RWPE2 (cell line): Measurements from ENCODE around the gene KCNMA1.

Source experiments
- ATAC-seq: fragments of 200-7000 bp; cut with Tn5 transposase; 3 replicates; pipeline ENCODE4 v1.9.1; 2021; ENCODE audit warnings: low read depth
- DNase-seq: peaks from one replicate; pipeline ENCODE4 v3.0.0-alpha.2; 2020; ENCODE audit warnings: low spot score
- H3K27ac ChIP-seq: fragments of 450-650 bp; 2 replicates; pipeline ENCODE4 v1.5.1; 2017; ENCODE audit warnings: mild to moderate bottlenecking; ENCODE audit not compliant: poor library complexity, severe bottlenecking
- H3K27me3 ChIP-seq: fragments of 250-450 bp; sonication (Bioruptor Pico); 2 replicates; pipeline ENCODE4 v1.5.1; 2021; ENCODE audit warnings: mild to moderate bottlenecking, moderate library complexity; ENCODE audit not compliant: insufficient read depth, poor library complexity, severe bottlenecking
- H3K36me3 ChIP-seq: fragments of 250-450 bp; sonication (Bioruptor Pico); 2 replicates; pipeline ENCODE4 v1.5.1; 2020; ENCODE audit warnings: low read depth, mild to moderate bottlenecking, moderate library complexity
- H3K4me1 ChIP-seq: fragments of 250-450 bp; sonication (Bioruptor Pico); 2 replicates; pipeline ENCODE4 v1.5.1; 2021; ENCODE audit warnings: mild to moderate bottlenecking, moderate library complexity; ENCODE audit not compliant: insufficient read depth, poor library complexity, severe bottlenecking
- H3K4me3 ChIP-seq: fragments of 250-450 bp; sonication (Bioruptor Pico); 2 replicates; pipeline ENCODE4 v1.5.1; 2021; ENCODE audit warnings: mild to moderate bottlenecking, moderate library complexity; ENCODE audit not compliant: severe bottlenecking
- H3K9me3 ChIP-seq: fragments of 250-450 bp; sonication (Bioruptor Pico); 2 replicates; pipeline ENCODE4 v1.5.1; 2021; ENCODE audit warnings: mild to moderate bottlenecking, moderate library complexity; ENCODE audit not compliant: severe bottlenecking
- CTCF ChIP-seq: fragments of 450-650 bp; IDR thresholded peaks from one replicate; pipeline ENCODE4 v1.5.1; 2017; ENCODE audit warnings: mild to moderate bottlenecking, moderate library complexity; ENCODE audit not compliant: poor library complexity, severe bottlenecking

Gene KCNMA1

GRCh38 chr10:77561991-77562390 is 75.6 kb downstream of the KCNMA1 start:
- Histone ChIP-seq H3K4me1 (peaks cover 14% of the 10 kb centered on the region), H3K27ac (no peak overlapping the region), H3K9me3 (no peaks in the 10 kb centered on the region), H3K36me3 (no peaks in the 10 kb centered on the region), H3K27me3 (no peaks in the 10 kb centered on the region), H3K4me3 (no peak overlapping the region)
- TF ChIP-seq CTCF: no peak
- DNase-seq: no peak
- no peak for ATAC-seq

DNA sequence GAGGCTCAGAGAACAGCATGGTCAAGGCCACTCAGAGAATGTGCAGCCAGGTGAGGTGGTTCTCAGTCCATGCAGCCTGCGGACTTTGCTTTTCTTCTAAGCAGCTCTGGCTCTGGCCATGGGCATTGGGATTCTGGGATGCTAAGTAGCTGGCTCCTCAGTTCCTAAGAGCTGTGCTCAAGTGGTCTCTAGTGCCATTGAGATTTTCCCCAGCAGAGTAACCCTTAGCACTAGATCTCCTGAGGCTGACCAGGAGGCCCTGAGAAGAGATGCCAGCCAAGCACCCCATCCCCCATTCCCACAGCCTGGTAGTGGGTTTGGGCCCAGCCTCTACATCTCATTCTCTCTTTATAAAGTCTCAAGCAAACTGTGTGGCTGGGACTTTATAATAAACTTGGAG is 77.1 kb downstream of the KCNMA1 start:
- Histone ChIP-seq H3K27ac (no peak overlapping the region), H3K27me3 (no peaks in the 10 kb centered on the region), H3K4me1 (peaks cover 13% of the 10 kb centered on the region), H3K36me3 (no peaks in the 10 kb centered on the region), H3K4me3 (no peak overlapping the region), H3K9me3 (no peaks in the 10 kb centered on the region)
- ATAC-seq: no peak
- DNase-seq: no peak
- TF ChIP-seq CTCF: no peak

DNA sequence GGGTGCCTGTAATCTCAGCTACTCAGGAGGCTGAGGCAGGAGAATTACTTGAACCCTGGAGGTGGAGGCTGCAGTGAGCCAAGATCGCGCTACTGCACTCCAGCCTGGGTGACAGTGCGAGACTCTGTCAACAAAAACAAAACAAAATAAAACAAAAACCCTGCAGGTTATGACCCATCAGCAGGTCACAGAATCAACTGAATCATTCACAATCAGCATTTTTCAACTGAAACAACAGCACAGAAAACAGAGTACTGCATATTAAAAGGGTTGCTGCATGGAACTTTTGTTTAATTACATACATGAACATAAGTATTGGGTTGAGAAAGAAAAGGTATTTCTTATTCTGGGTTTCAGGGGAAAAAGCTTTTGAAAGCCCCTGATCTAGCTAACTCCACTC is 77.6 kb downstream of the KCNMA1 start:
- no peak for ATAC-seq
- DNase-seq: no peak
- no peak overlapping the region for H3K4me3 ChIP-seq
- no peaks in the 10 kb centered on the region for H3K9me3 ChIP-seq
- H3K27me3 ChIP-seq: no peaks in the 10 kb centered on the region
- H3K4me1 ChIP-seq: peaks cover 10% of the 10 kb centered on the region
- H3K27ac ChIP-seq: no peak overlapping the region
- no peaks in the 10 kb centered on the region for H3K36me3 ChIP-seq
- TF ChIP-seq CTCF: no peak

GRCh38 chr10:77556990-77557601 is 80.5 kb downstream of the KCNMA1 start:
- H3K27ac ChIP-seq: no peak overlapping the region
- no peak for ATAC-seq
- no peaks in the 10 kb centered on the region for H3K4me1 ChIP-seq
- H3K27me3 ChIP-seq: no peaks in the 10 kb centered on the region
- no peak for TF ChIP-seq CTCF
- no peak for DNase-seq
- H3K4me3 ChIP-seq: no peak overlapping the region
- no peaks in the 10 kb centered on the region for H3K9me3 ChIP-seq
- H3K36me3 ChIP-seq: no peaks in the 10 kb centered on the region

- no peak overlapping the region for H3K27ac ChIP-seq
- DNase-seq (no peak), ATAC-seq (0 out of 3 replicates have a peak, but pooled peaks have one; percentile 10)
- H3K36me3 ChIP-seq: no peaks in the 10 kb centered on the region
- H3K27me3 ChIP-seq: no peaks in the 10 kb centered on the region
- no peaks in the 10 kb centered on the region for H3K9me3 ChIP-seq
- H3K4me1 ChIP-seq: no peaks in the 10 kb centered on the region
- H3K4me3 ChIP-seq: no peak overlapping the region
- no peak for TF ChIP-seq CTCF
These were observed 81.9 kb downstream of the KCNMA1 start for GRCh38 chr10:77555591-77556212.
